ENCODE measurements around the gene FSTL4. TPM values are rescaled to one million over a fixed set of nuclear protein-coding genes. Genes with fewer than 3 reads are reported as not detected.

FSTL4 gene
- total and polyA plus RNA-seq, 2 of the 13 experiments (the other 11 are each of a cell fraction or from before 2014, with no cell fraction given): 2.1 to 3.0 TPM

GRCh38 chr5:133556551-133556950 is 55.8 kb downstream of the FSTL4 start:
- CTCF ChIA-PET (ENCODE audit: low intra/inter-chr PET ratio, low total read pairs): no interaction called here
- no peaks in the 10 kb centered on the region for H3K79me2 ChIP-seq (ENCODE audit: insufficient read depth, low read length)
- no peaks in the 10 kb centered on the region for H3K36me3 ChIP-seq (replicated peaks in 1 of 2; ENCODE audit: control insufficient read depth in 1 of 2, insufficient read depth in 2 of 2, low read length in 2 of 2)
- no peaks in the 10 kb centered on the region for H3K9me3 ChIP-seq (ENCODE audit: low read length)
- H3K27ac ChIP-seq (ENCODE audit: extremely low read length, insufficient read depth, low read length): no peak overlapping the region
- no peak overlapping the region for H3K4me3 ChIP-seq (replicated peaks in 1 of 3; ENCODE audit: insufficient read depth in 1 of 3, low read depth in 2 of 3, low read length in 3 of 3)
- no TSS peak for BruUV-seq (replicated peaks)
- no peak for DNase-seq (ENCODE audit: low spot score)
- in situ Hi-C loops (cut with HindIII; ENCODE audit: extremely low pct_ligation_motif_present, low pct_unique_long_range_greater_than_20kb): no loop called here
- no peaks in the 10 kb centered on the region for H4K20me1 ChIP-seq (ENCODE audit: insufficient read depth, low read length)
- no peaks in the 10 kb centered on the region for H3K4me1 ChIP-seq (ENCODE audit: insufficient read depth, low read length)
- intact Hi-C loops (cut with micrococcal nuclease; ENCODE audit: unreplicated experiment): loop anchor here (10.0 kb wide), 1 partner anchor 388 kb away; no protein-coding TSS in a partner anchor
- WGBS (ENCODE audit: low lambda C conversion rate): 10% methylated on average over 4 of the region's 4 CpGs
- no peak overlapping the region for H2AFZ ChIP-seq (ENCODE audit: low read length)
- no peak for ATAC-seq
- no peak overlapping the region for H3K9ac ChIP-seq (ENCODE audit: insufficient read depth, low read depth, low read length)
- H3K27me3 ChIP-seq (ENCODE audit: control insufficient read depth in 1 of 2, insufficient read depth in 2 of 2, low read length in 2 of 2): 0 out of 5 replicates have a peak, but pooled peaks cover 0 to 1% of the 10 kb centered on the region in 2 experiments
- no peak overlapping the region for H3K4me2 ChIP-seq (ENCODE audit: low read depth, low read length)
- POLR2A ChIA-PET: no interaction called here
- FAIRE-seq: no peak
- TF ChIP-seq GLI4 (CRISPR knock-in tag; IDR thresholded peaks at IDR 0.05; ENCODE audit: borderline replicate concordance) (no peak), TRAFD1 (CRISPR knock-in tag; IDR thresholded peaks at IDR 0.05; ENCODE audit: borderline replicate concordance) (no peak), ZBTB43 (CRISPR knock-in tag; conservative IDR thresholded peaks at IDR 0.05) (no peak), SOX6 (IDR thresholded peaks at IDR 0.05) (no peak), SOX6 (CRISPR knock-in tag; IDR thresholded peaks at IDR 0.05) (no peak), ZNF318 (CRISPR knock-in tag; IDR thresholded peaks at IDR 0.05) (no peak), DNMT3B (CRISPR knock-in tag; conservative IDR thresholded peaks at IDR 0.05) (no peak), ETS1 (CRISPR knock-in tag; IDR thresholded peaks at IDR 0.05) (no peak), ZNF280B (CRISPR knock-in tag; IDR thresholded peaks at IDR 0.05; ENCODE audit: borderline replicate concordance) (no peak)

All from HepG2 (cell line).